GM21825 (cell line): Measurements from ENCODE around the gene COL8A1.
"Not testable (repeated sequence)": the region's sequence is repeated elsewhere in the genome, so short reads cannot be mapped to it uniquely, and the experiment has no call there.

Experiments used
- ATAC-seq: cut with Tn5 transposase; IDR thresholded peaks from one replicate; pipeline ENCODE4 v1.9.1; 2021; ENCODE audit warnings: mild to moderate bottlenecking, moderate library complexity; ENCODE audit not compliant: unreplicated experiment

Gene COL8A1

GRCh38 chr3:99702953-99703943 lies 64.9 kb downstream of the COL8A1 start:
- no peak for ATAC-seq

DNA sequence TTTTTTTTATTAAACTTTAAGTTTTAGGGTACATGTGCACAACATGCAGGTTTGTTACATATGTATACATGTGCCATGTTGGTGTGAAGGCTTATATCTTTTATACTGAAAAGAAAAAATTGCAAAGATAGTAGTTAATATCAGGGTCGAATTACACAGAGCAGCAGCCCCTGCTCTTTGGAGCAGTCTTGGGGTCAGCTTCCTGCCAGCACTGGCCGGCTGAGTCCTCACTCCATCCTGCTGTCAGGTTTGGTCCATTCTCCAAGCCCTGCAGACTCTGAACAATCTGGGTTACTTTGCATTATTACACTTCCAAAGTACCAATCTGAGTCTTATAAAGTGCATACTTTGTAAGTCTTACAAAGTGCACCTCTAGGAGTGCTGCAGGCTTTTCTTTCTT lies 66.0 kb downstream of the COL8A1 start:
- ATAC-seq = no peak

DNA sequence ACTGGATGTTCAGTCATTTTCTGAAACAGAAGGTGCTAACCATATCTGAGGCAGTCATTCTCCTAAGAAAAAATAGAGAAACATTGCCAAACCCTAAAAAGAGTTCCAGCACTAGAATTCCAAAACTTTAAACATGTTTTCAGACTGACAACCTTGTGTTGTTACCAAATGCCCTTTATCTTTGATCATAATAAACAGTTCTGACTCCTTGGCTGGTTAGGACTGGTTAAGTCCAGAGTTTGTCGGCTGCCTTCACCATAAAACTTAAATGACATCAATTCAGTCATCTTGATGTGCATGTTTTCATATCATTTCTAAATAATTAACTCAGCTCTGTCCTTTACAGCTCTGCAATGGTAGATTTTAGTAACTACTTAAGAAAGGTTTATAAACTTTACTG lies 68.0 kb downstream of the COL8A1 start:
- ATAC-seq = no peak

DNA sequence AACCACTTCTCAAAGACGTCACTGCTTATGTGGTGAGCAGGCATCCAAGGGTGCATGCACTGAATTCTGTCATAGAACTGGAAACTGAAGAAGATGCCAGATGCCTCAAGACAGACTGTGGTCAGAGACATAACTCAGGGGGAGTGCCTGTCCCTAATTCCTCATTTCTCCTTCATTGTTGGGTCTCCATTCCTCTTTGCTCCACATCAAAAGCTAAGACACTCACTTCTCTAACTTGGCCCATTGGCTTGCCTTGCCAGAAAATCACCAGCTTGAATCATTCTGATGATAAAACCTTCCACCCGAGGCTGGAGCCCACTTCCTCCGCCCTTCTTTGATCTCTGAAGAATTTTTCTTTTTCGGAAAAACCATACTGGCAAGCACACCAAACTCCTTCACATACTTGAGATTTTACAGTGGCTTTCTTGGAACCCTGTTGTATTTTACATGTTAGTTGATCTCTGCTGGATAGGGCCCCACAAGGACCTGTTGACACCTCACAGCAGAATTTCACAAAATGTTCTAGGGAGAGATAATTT lies 69.9 kb downstream of the COL8A1 start:
- ATAC-seq = no peak

- ATAC-seq = no peak
Measured at GRCh38 chr3:99709686-99710085, 71.3 kb downstream of the COL8A1 start.

DNA sequence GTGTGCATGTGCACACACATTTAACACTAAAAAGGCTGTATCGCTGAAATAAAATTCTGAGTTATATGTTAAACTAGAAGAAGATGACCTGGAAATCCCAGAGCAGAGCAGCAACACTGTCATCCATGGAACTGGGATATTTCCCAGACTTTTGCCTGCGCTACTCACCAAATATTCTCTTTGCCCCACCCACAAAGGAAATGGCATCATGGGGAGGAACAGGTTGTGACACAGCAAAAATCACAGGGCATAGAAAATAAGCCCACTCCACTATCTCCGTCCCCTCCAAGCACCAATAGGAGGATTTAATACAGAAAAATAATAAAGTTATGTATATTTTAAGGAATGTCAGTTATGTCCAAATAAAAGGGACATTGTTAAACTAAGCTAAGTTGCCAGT lies 71.7 kb downstream of the COL8A1 start:
- no peak for ATAC-seq

DNA sequence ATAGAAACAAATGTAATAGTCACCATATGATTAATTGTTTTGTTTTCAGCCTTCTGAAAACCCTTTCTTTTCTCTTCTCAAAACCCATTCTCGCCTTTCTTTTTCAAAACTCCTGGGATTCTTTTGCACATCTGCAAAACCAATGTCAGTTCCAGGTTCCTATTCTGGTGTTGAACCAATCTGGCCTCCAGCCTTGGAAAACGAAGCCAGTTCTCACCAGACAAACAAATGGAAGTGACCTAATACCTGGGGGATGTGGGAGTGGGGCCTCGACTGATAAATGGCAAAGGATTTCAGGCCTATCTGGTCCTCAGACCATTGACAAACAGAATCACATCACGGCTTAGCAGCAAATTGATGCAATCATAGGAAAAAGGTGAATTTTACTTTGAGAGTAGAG lies 73.0 kb downstream of the COL8A1 start:
- ATAC-seq = no peak

DNA sequence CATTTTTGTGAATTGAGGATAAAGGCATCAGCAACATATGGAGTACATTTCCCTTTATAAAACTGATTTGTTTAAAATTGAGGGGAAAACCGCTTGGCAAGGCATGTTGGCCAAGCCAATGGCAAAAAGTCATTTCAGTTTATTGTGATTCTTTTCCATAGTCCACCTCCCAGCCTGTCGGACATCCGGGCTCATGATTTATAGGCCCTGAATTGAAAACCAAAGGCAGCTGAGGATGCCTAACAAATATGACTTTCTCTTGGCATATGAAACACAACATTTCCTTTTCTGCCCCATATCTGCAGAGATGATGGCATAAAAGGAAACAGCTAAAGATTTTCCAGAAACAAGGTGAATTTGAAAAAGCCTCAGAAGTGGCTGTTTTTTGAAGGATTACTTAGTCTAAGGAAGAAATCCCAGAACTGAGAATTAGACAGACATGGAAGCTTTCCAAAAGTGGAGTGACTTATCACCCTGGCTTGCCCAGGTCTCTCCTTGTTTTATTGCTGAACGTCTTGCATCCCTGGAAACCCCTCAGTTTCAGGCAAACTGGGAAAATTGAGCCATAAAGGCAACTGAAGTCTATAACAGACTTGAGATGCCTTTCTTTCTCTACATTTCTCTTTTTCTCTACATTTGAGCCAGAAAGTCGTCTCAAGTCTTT lies 74.0 kb downstream of the COL8A1 start:
- no peak for ATAC-seq

DNA sequence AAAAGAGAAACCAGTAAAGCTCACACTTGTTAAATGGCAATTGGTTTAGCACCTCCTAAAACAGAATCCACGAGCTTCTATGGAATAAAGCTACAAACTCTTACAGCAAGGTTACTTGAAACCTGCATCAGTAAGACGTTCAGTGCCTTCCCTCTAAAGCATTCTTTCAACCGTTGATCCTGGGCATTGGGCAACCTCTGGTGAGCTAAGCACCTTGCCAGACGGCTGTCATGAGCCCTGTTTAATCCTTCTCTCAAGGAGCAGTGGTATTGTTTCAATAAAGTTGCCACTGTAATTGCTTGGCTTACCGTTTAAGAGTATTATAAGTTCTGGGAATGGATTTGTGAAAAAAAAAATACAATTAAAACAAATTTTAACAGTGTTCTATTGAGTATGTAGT lies 75.0 kb downstream of the COL8A1 start:
- no peak for ATAC-seq

- no peak for ATAC-seq
Measured at GRCh38 chr3:99714146-99714545, 75.8 kb downstream of the COL8A1 start.

- ATAC-seq = no peak
Measured at GRCh38 chr3:99714575-99714974, 76.2 kb downstream of the COL8A1 start.

GRCh38 chr3:99716463-99716995 lies 78.1 kb downstream of the COL8A1 start:
- ATAC-seq = no peak

DNA sequence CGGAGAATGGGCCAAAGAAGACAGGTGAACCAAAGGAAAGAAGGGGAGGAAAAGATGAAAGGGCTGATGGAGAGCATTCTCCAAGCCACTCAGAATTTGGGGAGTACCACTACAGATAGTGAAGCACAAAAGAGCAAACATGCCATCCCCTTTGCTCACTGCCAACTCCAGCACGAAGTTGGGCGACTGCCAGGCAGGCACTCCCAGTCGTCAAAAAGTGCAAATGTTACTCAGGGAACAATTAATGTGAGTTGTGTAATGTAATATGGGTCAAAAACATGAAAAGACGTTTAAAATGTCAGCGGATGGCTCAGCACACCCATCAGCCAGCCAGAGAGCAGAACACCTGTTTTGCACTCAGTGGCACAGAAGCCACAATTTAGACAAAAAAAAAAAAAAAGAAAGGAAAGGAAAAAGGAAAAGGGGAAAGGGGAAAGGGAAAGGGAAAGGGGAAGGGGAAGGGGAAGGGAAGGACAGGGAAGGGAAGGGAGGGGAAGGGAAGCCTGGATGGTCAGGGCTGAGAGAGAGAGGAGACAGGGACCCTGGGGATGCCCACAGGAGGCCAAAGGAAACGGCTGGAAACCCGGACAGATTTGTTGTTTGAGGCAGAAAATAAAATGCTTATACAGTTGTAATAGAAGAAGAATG lies 82.7 kb downstream of the COL8A1 start:
- ATAC-seq = no peak

GRCh38 chr3:99721633-99722007 lies 83.2 kb downstream of the COL8A1 start:
- ATAC-seq = no peak

DNA sequence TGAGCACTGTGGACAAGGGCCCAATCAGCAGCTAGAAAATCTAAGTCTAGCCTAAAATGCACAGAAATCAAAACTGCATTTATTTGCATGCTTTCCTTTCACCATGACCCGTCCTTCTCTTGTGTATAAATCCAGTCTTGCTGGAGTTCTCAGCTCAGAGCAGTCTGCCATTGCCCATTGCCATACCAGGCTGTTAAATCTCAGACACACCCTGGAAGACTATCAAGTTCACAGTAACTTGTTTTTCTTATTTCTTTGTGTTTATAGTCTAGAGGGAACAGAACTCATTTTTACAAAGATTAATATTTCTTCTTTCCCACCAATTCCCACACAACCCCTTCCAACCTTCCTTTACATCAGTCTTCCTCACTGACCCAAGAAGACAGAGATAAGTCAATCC lies 85.9 kb downstream of the COL8A1 start:
- no peak for ATAC-seq

DNA sequence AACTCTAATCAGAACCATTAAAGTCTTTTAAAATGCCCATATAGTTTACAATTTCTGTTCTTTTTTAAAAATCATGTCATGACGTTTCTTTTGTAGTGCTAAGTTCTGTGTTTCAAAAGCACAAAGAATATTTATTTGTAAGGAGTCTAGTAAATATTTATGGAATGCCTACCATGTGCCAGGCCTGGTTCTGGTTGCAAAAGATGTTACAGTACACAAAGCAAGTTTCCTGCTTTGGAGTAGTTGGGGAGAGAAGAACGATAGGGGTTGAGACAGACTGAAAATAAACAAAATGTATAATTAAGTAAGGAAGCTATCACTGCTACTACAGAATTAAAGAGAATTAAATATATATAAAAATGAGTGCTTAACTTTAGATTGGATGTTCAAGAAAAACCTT lies 92.5 kb downstream of the COL8A1 start:
- ATAC-seq = no peak

DNA sequence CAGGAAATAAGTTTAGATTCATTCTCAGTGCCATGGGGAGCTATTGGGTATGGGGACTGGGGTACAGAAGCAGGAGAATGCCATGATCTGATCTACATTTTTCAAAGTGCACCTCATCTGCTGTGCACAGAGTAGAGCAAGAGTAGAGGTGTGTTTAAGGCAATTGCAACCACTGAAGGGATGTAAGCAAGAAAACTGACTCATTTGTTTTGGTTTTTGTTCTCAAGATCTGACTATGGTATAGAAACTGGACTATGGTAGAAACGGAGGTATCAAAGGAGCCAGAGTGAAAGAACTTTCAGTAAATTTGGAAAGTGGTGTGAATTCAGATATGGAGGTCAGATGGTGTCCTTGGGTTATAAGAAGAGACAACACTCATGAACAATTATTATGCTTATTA lies 93.1 kb downstream of the COL8A1 start:
- ATAC-seq = no peak

GRCh38 chr3:99740371-99740770 lies 102.0 kb downstream of the COL8A1 start:
- ATAC-seq = not testable (repeated sequence)

DNA sequence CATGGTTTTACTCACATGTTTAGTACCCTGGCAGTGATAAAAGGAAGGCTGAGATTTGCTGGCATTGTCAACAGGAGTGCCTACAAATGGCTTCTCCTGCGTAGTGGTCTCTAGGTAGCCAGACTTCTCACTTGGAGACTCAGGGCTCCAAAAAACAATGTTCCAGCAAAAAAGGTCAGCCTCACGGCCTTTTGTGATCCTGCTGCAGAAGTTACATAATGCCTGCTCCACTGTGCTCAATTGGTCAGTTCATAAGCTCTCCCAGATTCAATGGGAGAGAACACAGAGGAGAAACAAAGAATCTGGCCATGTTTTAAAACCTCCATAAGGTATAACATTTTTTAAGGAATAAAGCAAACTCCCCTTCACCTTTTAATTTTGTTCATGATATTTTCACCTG lies 103.2 kb downstream of the COL8A1 start:
- no peak for ATAC-seq

- no peak for ATAC-seq
Measured at GRCh38 chr3:99747915-99748314, 109.5 kb downstream of the COL8A1 start.

GRCh38 chr3:99751649-99752048 lies 113.3 kb downstream of the COL8A1 start:
- no peak for ATAC-seq
